HCT116 (cell line): ENCODE data around the gene ROCK2. TPM values are rescaled to one million over a fixed set of nuclear protein-coding genes. Genes with fewer than 3 reads are reported as not detected.

Source experiments
- ATAC-seq: fragments of 200-7000 bp; cut with Tn5 transposase; 2 replicates; pipeline ENCODE4 v1.9.1; 2020; ENCODE audit warnings: mild to moderate bottlenecking, moderate library complexity
- BruUV-seq: library from RNA; stranded (reverse); fragments of 400-500 nt; replicated peaks from 2 replicates; lab custom pipeline; 2021; lab: Mats Ljungman, UMichigan
- CTCF ChIA-PET: fragments of 300-600 bp; sonication (Branson Sonifier 250); formaldehyde crosslinking; loops from one replicate; lab custom pipeline; 2021; ENCODE audit warnings: antibody characterized with exemption; lab: Charles Lee
- POLR2A ChIA-PET: fragments of 300-600, 350-600 bp; sonication (Branson Sonifier 250); formaldehyde crosslinking; loops from one replicate; lab custom pipeline; 2021; ENCODE audit warnings: antibody characterized with exemption; lab: Charles Lee
- RAD21 ChIA-PET, 2 experiments: fragments of 300-600 bp; sonication (Branson Sonifier 250); formaldehyde crosslinking; loops; one replicate each; lab custom pipeline; 2023; ENCODE audit warnings: low total read pairs in 2 of 2; ENCODE audit not compliant: uncharacterized antibody in 2 of 2, unreplicated experiment in 2 of 2, low non-redundant PET in 1 of 2; lab: Charles Lee
- DNase-seq: peaks from one replicate; pipeline ENCODE4 v3.0.0-alpha.2; 2010; ENCODE audit warnings: low read depth, low spot score
- H2AFZ ChIP-seq: fragments of 200-600 bp; shearing (Covaris generic), sonication (generic); 2 replicates; pipeline ENCODE4 v1.6.1; 2017; ENCODE audit warnings: low read depth, mixed run types, mixed read lengths, antibody characterized with exemption, low read length; ENCODE audit not compliant: poor library complexity, severe bottlenecking
- H3K27ac ChIP-seq: 2 replicates; pipeline ENCODE4 v1.5.1; 2012; ENCODE audit warnings: low read depth, low read length
- H3K27me3 ChIP-seq: fragments of 200-600 bp; sonication (generic); 2 replicates; pipeline ENCODE4 v1.6.1; 2016; ENCODE audit warnings: mixed run types, low read length, mixed read lengths; ENCODE audit not compliant: insufficient read depth
- H3K36me3 ChIP-seq, 2 experiments: fragments of 200-500 bp in 1 of 2; fragments of 200-600 bp in 1 of 2; sonication (Bioruptor generic) in 1 of 2; sonication (generic) in 1 of 2; 2 replicates each; pipeline versions ENCODE4 v1.5.1 to v1.6.1; 2014 to 2016; ENCODE audit warnings: low read length in 2 of 2, inconsistent platforms in 1 of 2, mixed read lengths in 1 of 2, mixed run types in 1 of 2; ENCODE audit not compliant: insufficient read depth in 2 of 2, control insufficient read depth in 1 of 2
- H3K4me1 ChIP-seq, 2 experiments: fragments of 200-600 bp in 1 of 2; sonication (generic) in 1 of 2; 2 replicates each; pipeline versions ENCODE4 v1.5.1 to v1.6.1; 2012 to 2017; ENCODE audit warnings: low read length in 2 of 2, inconsistent platforms in 1 of 2, mild to moderate bottlenecking in 1 of 2, mixed read lengths in 1 of 2, mixed run types in 1 of 2, moderate library complexity in 1 of 2; ENCODE audit not compliant: insufficient read depth in 2 of 2, control insufficient read depth in 1 of 2
- H3K4me2 ChIP-seq: fragments of 200-600 bp; sonication (generic); 2 replicates; pipeline ENCODE4 v1.6.1; 2017; ENCODE audit warnings: mixed run types, low read length, mixed read lengths
- H3K4me3 ChIP-seq, 2 experiments: fragments of 200-600 bp in 1 of 2; sonication (generic) in 1 of 2; replicated peaks in 1 of 2; 2 replicates each; pipeline ENCODE4 v1.5.1; 2011 to 2016; ENCODE audit warnings: low read length in 2 of 2, control low read depth in 1 of 2, low read depth in 1 of 2, mild to moderate bottlenecking in 1 of 2, mixed read lengths in 1 of 2, mixed run types in 1 of 2
- H3K79me2 ChIP-seq: fragments of 200-600 bp; sonication (generic); 2 replicates; pipeline ENCODE4 v1.6.1; 2017; ENCODE audit warnings: mild to moderate bottlenecking, mixed run types, low read length, moderate library complexity, mixed read lengths; ENCODE audit not compliant: insufficient read depth
- H3K9ac ChIP-seq: fragments of 200-600 bp; sonication (generic); 2 replicates; pipeline ENCODE4 v1.6.1; 2016; ENCODE audit warnings: low read length, mixed read lengths
- H3K9me2 ChIP-seq: fragments of 200-600 bp; sonication (generic), shearing (Covaris generic); 2 replicates; pipeline ENCODE4 v1.6.1; 2017; ENCODE audit warnings: mixed run types, mild to moderate bottlenecking, moderate library complexity; ENCODE audit not compliant: insufficient read depth
- H3K9me3 ChIP-seq, 2 experiments: fragments of 200-500 bp in 1 of 2; fragments of 200-600 bp in 1 of 2; sonication (Bioruptor generic) in 1 of 2; sonication (generic) in 1 of 2; 2 replicates each; pipeline ENCODE4 v1.6.1; 2014 to 2017; ENCODE audit warnings: low read length in 2 of 2, mixed read lengths in 2 of 2, inconsistent platforms in 1 of 2, low read depth in 1 of 2, mild to moderate bottlenecking in 1 of 2, mixed run types in 1 of 2, moderate library complexity in 1 of 2; ENCODE audit not compliant: control insufficient read depth in 1 of 2, insufficient read depth in 1 of 2
- H4K20me1 ChIP-seq: fragments of 200-600 bp; sonication (generic), shearing (Covaris generic); 2 replicates; pipeline ENCODE4 v1.6.1; 2017; ENCODE audit warnings: mixed run types, mild to moderate bottlenecking, moderate library complexity; ENCODE audit not compliant: insufficient read depth
- CBX3 ChIP-seq: IDR thresholded peaks from 2 replicates; pipeline ENCODE4 v1.6.1; 2012; ENCODE audit warnings: low read depth
- CEBPB ChIP-seq: IDR thresholded peaks from 2 replicates; pipeline ENCODE4 v1.6.1; 2012; ENCODE audit warnings: low read depth
- EGR1 ChIP-seq: IDR thresholded peaks from 2 replicates; pipeline ENCODE4 v1.6.1; 2012; ENCODE audit warnings: low read depth
- ELF1 ChIP-seq: IDR thresholded peaks from 2 replicates; pipeline ENCODE4 v1.6.1; 2012; ENCODE audit warnings: low read depth, borderline replicate concordance
- EZH2 ChIP-seq: fragments of 200-600 bp; sonication (generic); IDR thresholded peaks from 2 replicates; pipeline ENCODE4 v1.6.1; 2017; ENCODE audit warnings: antibody characterized with exemption, mixed run types
- EZH2phosphoT487 ChIP-seq: fragments of 200-600 bp; IDR thresholded peaks from 2 replicates; pipeline ENCODE4 v1.6.1; 2018; ENCODE audit warnings: antibody characterized with exemption, borderline replicate concordance
- FOSL1 ChIP-seq: IDR thresholded peaks from 2 replicates; pipeline ENCODE4 v1.6.1; 2012; ENCODE audit warnings: low read depth
- JUND ChIP-seq: IDR thresholded peaks from 2 replicates; pipeline ENCODE4 v1.6.1; 2012
- POLR2AphosphoS5 ChIP-seq: IDR thresholded peaks from 2 replicates; pipeline ENCODE4 v1.6.1; 2011; ENCODE audit warnings: mild to moderate bottlenecking, low read depth, low read length, moderate library complexity
- RAD21 ChIP-seq: IDR thresholded peaks from 2 replicates; pipeline ENCODE4 v1.6.1; 2012; ENCODE audit warnings: low read depth, mild to moderate bottlenecking
- SIN3A ChIP-seq: IDR thresholded peaks from 2 replicates; pipeline ENCODE4 v1.6.1; 2012; ENCODE audit warnings: low read depth
- SP1 ChIP-seq: IDR thresholded peaks from 2 replicates; pipeline ENCODE4 v1.6.1; 2012; ENCODE audit warnings: low read depth
- SRF ChIP-seq: IDR thresholded peaks from 2 replicates; pipeline ENCODE4 v1.6.1; 2012; ENCODE audit warnings: low read depth
- TCF7L2 ChIP-seq: IDR thresholded peaks from 2 replicates; pipeline ENCODE4 v1.7.0; 2011; ENCODE audit warnings: borderline replicate concordance, inconsistent platforms; ENCODE audit not compliant: insufficient read depth, insufficient read length; ENCODE audit errors: extremely low read depth
- YY1 ChIP-seq: IDR thresholded peaks from 2 replicates; pipeline ENCODE4 v1.6.1; 2011; ENCODE audit warnings: low read length, low read depth, moderate library complexity, mild to moderate bottlenecking; ENCODE audit not compliant: insufficient replicate concordance; ENCODE audit errors: extremely low read depth
- intact Hi-C: fragments of 100-400 bp; cut with micrococcal nuclease; formaldehyde crosslinking; loops from 2 replicates; pipeline ENCODE4 v1.10.0; 2022
- total RNA-seq: library from RNA; stranded (reverse); gene quantifications from one replicate; pipeline ENCODE4 v1.2.1, GENCODE V29; 2021; ENCODE audit not compliant: unreplicated experiment
- TF ChIP-seq, protein P1 (sequence below): IDR thresholded peaks from 2 replicates; pipeline ENCODE4 v1.6.1; 2012; ENCODE audit warnings: low read depth
- TF ChIP-seq, protein P2 (sequence below): IDR thresholded peaks from 2 replicates; pipeline ENCODE4 v1.6.1; 2012
- TF ChIP-seq, protein P3 (sequence below): IDR thresholded peaks from 2 replicates; pipeline ENCODE4 v1.6.1; 2012
- TF ChIP-seq, protein P4 (sequence below): IDR thresholded peaks from 2 replicates; pipeline ENCODE4 v1.6.1; 2011; ENCODE audit warnings: mild to moderate bottlenecking, low read length, moderate library complexity; ENCODE audit not compliant: insufficient replicate concordance; ENCODE audit errors: extremely low read depth

ROCK2 gene
- total RNA-seq, 1 experiment from 2014 or later = 48.0 TPM

DNA sequence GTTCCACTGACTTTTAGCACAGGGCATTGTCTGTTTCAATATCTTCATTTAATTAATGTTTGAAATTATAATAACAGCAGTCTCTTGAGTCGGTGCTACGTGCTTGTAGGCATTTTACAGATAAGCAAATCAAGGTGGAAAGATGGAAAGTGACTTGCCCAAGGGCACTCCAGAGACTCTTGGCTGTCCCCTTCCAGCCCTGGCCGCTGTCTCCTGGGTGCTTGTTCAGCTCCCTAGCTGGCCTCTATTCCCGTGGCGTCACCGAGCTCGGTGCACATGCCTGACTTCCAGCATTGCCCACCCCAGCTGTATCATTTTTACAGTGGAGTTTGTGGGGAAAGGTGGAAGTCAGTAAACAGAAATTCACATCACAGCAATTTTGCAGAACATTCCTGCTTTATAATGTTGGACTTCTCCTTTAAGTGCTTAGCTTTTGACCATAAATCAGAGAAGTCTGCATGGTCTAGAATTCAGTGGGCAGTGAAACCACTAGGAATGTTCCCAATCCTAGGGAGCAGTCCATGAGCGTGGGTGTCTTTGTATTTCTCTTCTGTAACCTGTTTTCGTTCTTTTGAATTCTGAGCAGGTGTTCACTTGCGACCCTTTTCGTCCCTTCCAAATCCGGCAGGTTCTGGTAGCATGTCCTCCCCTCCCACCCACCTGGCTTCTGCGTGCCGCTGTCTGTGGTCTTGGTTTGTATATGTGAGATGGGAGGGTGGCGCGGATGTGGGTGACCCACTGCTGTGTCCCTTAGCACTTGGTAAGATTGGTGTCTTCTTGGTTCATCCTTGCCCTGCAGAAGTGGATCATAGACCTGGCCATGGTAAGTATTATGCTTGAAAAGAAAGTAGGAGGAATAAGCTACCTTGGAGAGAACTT lies 180.8 kb downstream of the ROCK2 start:
- H3K36me3 ChIP-seq = no peaks in the 10 kb centered on the region
- intact Hi-C loops = no loop called here
- no peak overlapping the region for H2AFZ ChIP-seq
- no peaks in the 10 kb centered on the region for H3K9me3 ChIP-seq
- no peak for DNase-seq
- no peak overlapping the region for H3K9ac ChIP-seq
- no peaks in the 10 kb centered on the region for H3K9me2 ChIP-seq
- no peak overlapping the region for H3K4me2 ChIP-seq
- no peaks in the 10 kb centered on the region for H3K4me1 ChIP-seq
- H3K79me2 ChIP-seq = no peaks in the 10 kb centered on the region
- H3K27me3 ChIP-seq = no peaks in the 10 kb centered on the region
- H3K27ac ChIP-seq = no peak overlapping the region
- no TSS peak for BruUV-seq
- CTCF ChIA-PET = interaction anchor here (0.7 kb wide), 1 partner anchor 31 kb away, joined by 3 read pairs; no protein-coding TSS in a partner anchor
- no peaks in the 10 kb centered on the region for H4K20me1 ChIP-seq
- TF ChIP-seq EGR1 (no peak), CBX3 (no peak), YY1 (no peak), RAD21 (no peak), EZH2 (no peak), CEBPB (no peak), JUND (no peak), ELF1 (no peak), SP1 (no peak), TCF7L2 (no peak), FOSL1 (no peak), POLR2AphosphoS5 (no peak), SIN3A (no peak), SRF (no peak), EZH2phosphoT487 (no peak)
- TF ChIP-seq, protein P1, sequence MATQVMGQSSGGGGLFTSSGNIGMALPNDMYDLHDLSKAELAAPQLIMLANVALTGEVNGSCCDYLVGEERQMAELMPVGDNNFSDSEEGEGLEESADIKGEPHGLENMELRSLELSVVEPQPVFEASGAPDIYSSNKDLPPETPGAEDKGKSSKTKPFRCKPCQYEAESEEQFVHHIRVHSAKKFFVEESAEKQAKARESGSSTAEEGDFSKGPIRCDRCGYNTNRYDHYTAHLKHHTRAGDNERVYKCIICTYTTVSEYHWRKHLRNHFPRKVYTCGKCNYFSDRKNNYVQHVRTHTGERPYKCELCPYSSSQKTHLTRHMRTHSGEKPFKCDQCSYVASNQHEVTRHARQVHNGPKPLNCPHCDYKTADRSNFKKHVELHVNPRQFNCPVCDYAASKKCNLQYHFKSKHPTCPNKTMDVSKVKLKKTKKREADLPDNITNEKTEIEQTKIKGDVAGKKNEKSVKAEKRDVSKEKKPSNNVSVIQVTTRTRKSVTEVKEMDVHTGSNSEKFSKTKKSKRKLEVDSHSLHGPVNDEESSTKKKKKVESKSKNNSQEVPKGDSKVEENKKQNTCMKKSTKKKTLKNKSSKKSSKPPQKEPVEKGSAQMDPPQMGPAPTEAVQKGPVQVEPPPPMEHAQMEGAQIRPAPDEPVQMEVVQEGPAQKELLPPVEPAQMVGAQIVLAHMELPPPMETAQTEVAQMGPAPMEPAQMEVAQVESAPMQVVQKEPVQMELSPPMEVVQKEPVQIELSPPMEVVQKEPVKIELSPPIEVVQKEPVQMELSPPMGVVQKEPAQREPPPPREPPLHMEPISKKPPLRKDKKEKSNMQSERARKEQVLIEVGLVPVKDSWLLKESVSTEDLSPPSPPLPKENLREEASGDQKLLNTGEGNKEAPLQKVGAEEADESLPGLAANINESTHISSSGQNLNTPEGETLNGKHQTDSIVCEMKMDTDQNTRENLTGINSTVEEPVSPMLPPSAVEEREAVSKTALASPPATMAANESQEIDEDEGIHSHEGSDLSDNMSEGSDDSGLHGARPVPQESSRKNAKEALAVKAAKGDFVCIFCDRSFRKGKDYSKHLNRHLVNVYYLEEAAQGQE = no peak
- TF ChIP-seq, protein P2, sequence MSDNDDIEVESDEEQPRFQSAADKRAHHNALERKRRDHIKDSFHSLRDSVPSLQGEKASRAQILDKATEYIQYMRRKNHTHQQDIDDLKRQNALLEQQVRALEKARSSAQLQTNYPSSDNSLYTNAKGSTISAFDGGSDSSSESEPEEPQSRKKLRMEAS = no peak
- TF ChIP-seq, protein P3, sequence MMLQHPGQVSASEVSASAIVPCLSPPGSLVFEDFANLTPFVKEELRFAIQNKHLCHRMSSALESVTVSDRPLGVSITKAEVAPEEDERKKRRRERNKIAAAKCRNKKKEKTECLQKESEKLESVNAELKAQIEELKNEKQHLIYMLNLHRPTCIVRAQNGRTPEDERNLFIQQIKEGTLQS = no peak
- TF ChIP-seq, protein P4, sequence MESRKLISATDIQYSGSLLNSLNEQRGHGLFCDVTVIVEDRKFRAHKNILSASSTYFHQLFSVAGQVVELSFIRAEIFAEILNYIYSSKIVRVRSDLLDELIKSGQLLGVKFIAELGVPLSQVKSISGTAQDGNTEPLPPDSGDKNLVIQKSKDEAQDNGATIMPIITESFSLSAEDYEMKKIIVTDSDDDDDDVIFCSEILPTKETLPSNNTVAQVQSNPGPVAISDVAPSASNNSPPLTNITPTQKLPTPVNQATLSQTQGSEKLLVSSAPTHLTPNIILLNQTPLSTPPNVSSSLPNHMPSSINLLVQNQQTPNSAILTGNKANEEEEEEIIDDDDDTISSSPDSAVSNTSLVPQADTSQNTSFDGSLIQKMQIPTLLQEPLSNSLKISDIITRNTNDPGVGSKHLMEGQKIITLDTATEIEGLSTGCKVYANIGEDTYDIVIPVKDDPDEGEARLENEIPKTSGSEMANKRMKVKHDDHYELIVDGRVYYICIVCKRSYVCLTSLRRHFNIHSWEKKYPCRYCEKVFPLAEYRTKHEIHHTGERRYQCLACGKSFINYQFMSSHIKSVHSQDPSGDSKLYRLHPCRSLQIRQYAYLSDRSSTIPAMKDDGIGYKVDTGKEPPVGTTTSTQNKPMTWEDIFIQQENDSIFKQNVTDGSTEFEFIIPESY = no peak
- no peak overlapping the region for H3K4me3 ChIP-seq
- POLR2A ChIA-PET = no interaction called here
- RAD21 ChIA-PET = no interaction called here
- no peak for ATAC-seq
